ENCODE measurements around the gene BCL2A1. TPM values are rescaled to one million over a fixed set of nuclear protein-coding genes. Genes with fewer than 3 reads are reported as not detected.
"Not testable (repeated sequence)": the region's sequence is repeated elsewhere in the genome, so short reads cannot be mapped to it uniquely, and the experiment has no call there.

BCL2A1 gene
- total RNA-seq, 2 donors from 2014 or later: not detected

- H3K9me3 Mint-ChIP-seq: peaks cover 89% of the 10 kb centered on the region
- no peaks in the 10 kb centered on the region for H3K27me3 ChIP-seq (ENCODE audit: control insufficient read depth, insufficient read depth, low read length, poor library complexity, severe bottlenecking)
- H3K27ac Mint-ChIP-seq: no peak overlapping the region
- no peaks in the 10 kb centered on the region for H3K4me1 ChIP-seq (ENCODE audit: control insufficient read depth, insufficient read depth, low read length)
- H3K9ac ChIP-seq (ENCODE audit: extremely low read depth, low read length, poor library complexity, severe bottlenecking): no peak overlapping the region
- peak; percentile 88 for DNase-seq
- no peak for TF ChIP-seq CTCF (conservative IDR thresholded peaks at IDR 0.05)
- peaks cover 90% of the 10 kb centered on the region for H3K36me3 Mint-ChIP-seq (ENCODE audit: low read depth)
- no peak overlapping the region for H3K27ac ChIP-seq (ENCODE audit: low read depth, low read length)
- H3K4me3 Mint-ChIP-seq: no peak overlapping the region
- peaks cover 92% of the 10 kb centered on the region for H3K9me3 ChIP-seq (ENCODE audit: control insufficient read depth, low read length)
- no peak overlapping the region for H3K4me3 ChIP-seq (ENCODE audit: low read length)
- no peaks in the 10 kb centered on the region for H3K27me3 Mint-ChIP-seq (ENCODE audit: insufficient read depth)
- 97 to 100% methylated on average over 3 to 11 of the region's 11 CpGs for WGBS, 2 experiments (ENCODE audit: insufficient coverage in 1 of 2, insufficient read length in 1 of 2)
- peaks cover 86% of the 10 kb centered on the region for H3K36me3 ChIP-seq (ENCODE audit: control insufficient read depth, insufficient read depth, low read length)
- peaks cover 6% of the 10 kb centered on the region for H3K4me1 Mint-ChIP-seq
These were observed 52.7 kb downstream of the BCL2A1 start for GRCh38 chr15:79918278-79918677.

GRCh38 chr15:79916502-79917132 lies 54.4 kb downstream of the BCL2A1 start:
- 100% methylated on average over 1 to 3 of the region's 3 CpGs for WGBS, 2 experiments (ENCODE audit: insufficient coverage in 1 of 2, insufficient read length in 1 of 2)
- H3K27ac Mint-ChIP-seq: no peak overlapping the region
- no peak overlapping the region for H3K9ac ChIP-seq (ENCODE audit: extremely low read depth, low read length, poor library complexity, severe bottlenecking)
- H3K27me3 Mint-ChIP-seq (ENCODE audit: insufficient read depth): no peaks in the 10 kb centered on the region
- H3K27ac ChIP-seq (ENCODE audit: low read depth, low read length): no peak overlapping the region
- no peak overlapping the region for H3K4me3 Mint-ChIP-seq
- TF ChIP-seq CTCF (conservative IDR thresholded peaks at IDR 0.05): no peak
- peaks cover 92% of the 10 kb centered on the region for H3K36me3 Mint-ChIP-seq (ENCODE audit: low read depth)
- no peak for DNase-seq
- no peaks in the 10 kb centered on the region for H3K4me1 ChIP-seq (ENCODE audit: control insufficient read depth, insufficient read depth, low read length)
- H3K36me3 ChIP-seq (ENCODE audit: control insufficient read depth, insufficient read depth, low read length): peaks cover 95% of the 10 kb centered on the region
- peaks cover 81% of the 10 kb centered on the region for H3K9me3 Mint-ChIP-seq
- no peaks in the 10 kb centered on the region for H3K27me3 ChIP-seq (ENCODE audit: control insufficient read depth, insufficient read depth, low read length, poor library complexity, severe bottlenecking)
- peak overlapping the region; percentile 42 for H3K4me3 ChIP-seq (ENCODE audit: low read length)
- H3K4me1 Mint-ChIP-seq: no peaks in the 10 kb centered on the region
- H3K9me3 ChIP-seq (ENCODE audit: control insufficient read depth, low read length): peaks cover 99% of the 10 kb centered on the region

GRCh38 chr15:79915776-79916501 lies 55.1 kb downstream of the BCL2A1 start:
- not testable (repeated sequence) for H3K27me3 ChIP-seq (ENCODE audit: control insufficient read depth, insufficient read depth, low read length, poor library complexity, severe bottlenecking); H3K9ac ChIP-seq (ENCODE audit: extremely low read depth, low read length, poor library complexity, severe bottlenecking); H3K27ac ChIP-seq (ENCODE audit: low read depth, low read length); H3K4me1 Mint-ChIP-seq; H3K27ac Mint-ChIP-seq; DNase-seq; H3K4me1 ChIP-seq (ENCODE audit: control insufficient read depth, insufficient read depth, low read length); H3K27me3 Mint-ChIP-seq (ENCODE audit: insufficient read depth); H3K4me3 Mint-ChIP-seq
- peaks cover 74% of the 10 kb centered on the region for H3K9me3 Mint-ChIP-seq
- H3K36me3 ChIP-seq (ENCODE audit: control insufficient read depth, insufficient read depth, low read length): peaks cover 94% of the 10 kb centered on the region
- 97 to 100% methylated on average over 1 to 2 of the region's 3 CpGs for WGBS, 2 experiments (ENCODE audit: insufficient coverage in 1 of 2, insufficient read length in 1 of 2)
- H3K36me3 Mint-ChIP-seq (ENCODE audit: low read depth): peaks cover 93% of the 10 kb centered on the region
- H3K9me3 ChIP-seq (ENCODE audit: control insufficient read depth, low read length): peaks cover 97% of the 10 kb centered on the region
- peak overlapping the region; percentile 42 for H3K4me3 ChIP-seq (ENCODE audit: low read length)

All from endodermal cell (in vitro differentiated cells).